Activated naive CD8-positive, alpha-beta T cell (primary cell): ENCODE measurements around the gene KCNQ1.

Experiments
- H3K27ac Mint-ChIP-seq: one replicate; pipeline ENCODE4 v1.8.0; 2021; ENCODE audit warnings: mixed read lengths
- H3K27me3 Mint-ChIP-seq: one replicate; pipeline ENCODE4 v1.8.0; 2021; ENCODE audit warnings: mixed read lengths
- H3K36me3 Mint-ChIP-seq: one replicate; pipeline ENCODE4 v1.8.0; 2021; ENCODE audit warnings: mixed read lengths
- H3K4me1 Mint-ChIP-seq: one replicate; pipeline ENCODE4 v1.8.0; 2021; ENCODE audit warnings: low read depth, mixed read lengths
- H3K4me3 Mint-ChIP-seq: one replicate; pipeline ENCODE4 v1.8.0; 2021; ENCODE audit warnings: mild to moderate bottlenecking, mixed read lengths
- H3K9me3 Mint-ChIP-seq: one replicate; pipeline ENCODE4 v1.8.0; 2021; ENCODE audit warnings: low read depth, mixed read lengths

The KCNQ1 gene

GRCh38 chr11:2427721-2428321, 17.0 kb upstream of the KCNQ1 start:
- Mint-ChIP-seq H3K4me3 (no peak overlapping the region), H3K27me3 (no peaks in the 10 kb centered on the region), H3K9me3 (no peaks in the 10 kb centered on the region), H3K27ac (no peak overlapping the region), H3K36me3 (no peaks in the 10 kb centered on the region), H3K4me1 (no peaks in the 10 kb centered on the region)

- no peaks in the 10 kb centered on the region for H3K9me3 Mint-ChIP-seq
Measured at GRCh38 chr11:2428322-2428795, 16.4 kb upstream of the KCNQ1 start.

GRCh38 chr11:2431395-2431794, 13.4 kb upstream of the KCNQ1 start:
- H3K36me3 Mint-ChIP-seq = no peaks in the 10 kb centered on the region
- H3K9me3 Mint-ChIP-seq = no peaks in the 10 kb centered on the region
- H3K27ac Mint-ChIP-seq = no peak overlapping the region
- no peak overlapping the region for H3K4me3 Mint-ChIP-seq
- no peaks in the 10 kb centered on the region for H3K4me1 Mint-ChIP-seq
- H3K27me3 Mint-ChIP-seq = no peaks in the 10 kb centered on the region

More at GRCh38 chr11:2428322-2428795, 16.4 kb upstream of the KCNQ1 start:
- Mint-ChIP-seq H3K27me3 (no peaks in the 10 kb centered on the region), H3K4me3 (no peak overlapping the region), H3K4me1 (no peaks in the 10 kb centered on the region), H3K36me3 (no peaks in the 10 kb centered on the region), H3K27ac (no peak overlapping the region)

GRCh38 chr11:2432171-2432621, 12.6 kb upstream of the KCNQ1 start:
- no peak overlapping the region for H3K4me3 Mint-ChIP-seq
- no peaks in the 10 kb centered on the region for H3K4me1 Mint-ChIP-seq
- no peaks in the 10 kb centered on the region for H3K9me3 Mint-ChIP-seq
- no peaks in the 10 kb centered on the region for H3K27me3 Mint-ChIP-seq
- H3K27ac Mint-ChIP-seq = no peak overlapping the region
- no peaks in the 10 kb centered on the region for H3K36me3 Mint-ChIP-seq

- Mint-ChIP-seq H3K9me3 (no peaks in the 10 kb centered on the region), H3K27ac (no peak overlapping the region), H3K36me3 (no peaks in the 10 kb centered on the region), H3K27me3 (no peaks in the 10 kb centered on the region), H3K4me1 (no peaks in the 10 kb centered on the region), H3K4me3 (no peak overlapping the region)
Measured at GRCh38 chr11:2432628-2433071, 12.2 kb upstream of the KCNQ1 start.

GRCh38 chr11:2433106-2433925, 11.5 kb upstream of the KCNQ1 start:
- no peaks in the 10 kb centered on the region for H3K4me1 Mint-ChIP-seq
- no peak overlapping the region for H3K4me3 Mint-ChIP-seq
- H3K27me3 Mint-ChIP-seq = no peaks in the 10 kb centered on the region
- no peaks in the 10 kb centered on the region for H3K9me3 Mint-ChIP-seq
- H3K27ac Mint-ChIP-seq = no peak overlapping the region
- no peaks in the 10 kb centered on the region for H3K36me3 Mint-ChIP-seq

GRCh38 chr11:2434008-2434407, 10.8 kb upstream of the KCNQ1 start:
- H3K36me3 Mint-ChIP-seq = no peaks in the 10 kb centered on the region
- H3K4me3 Mint-ChIP-seq = no peak overlapping the region
- H3K4me1 Mint-ChIP-seq = no peaks in the 10 kb centered on the region
- H3K27ac Mint-ChIP-seq = no peak overlapping the region
- H3K9me3 Mint-ChIP-seq = no peaks in the 10 kb centered on the region
- H3K27me3 Mint-ChIP-seq = no peaks in the 10 kb centered on the region

GRCh38 chr11:2434506-2435255, 10.1 kb upstream of the KCNQ1 start:
- H3K9me3 Mint-ChIP-seq = no peaks in the 10 kb centered on the region
- H3K4me1 Mint-ChIP-seq = no peaks in the 10 kb centered on the region
- H3K27ac Mint-ChIP-seq = no peak overlapping the region
- no peak overlapping the region for H3K4me3 Mint-ChIP-seq
- H3K27me3 Mint-ChIP-seq = no peaks in the 10 kb centered on the region
- no peaks in the 10 kb centered on the region for H3K36me3 Mint-ChIP-seq

GRCh38 chr11:2435288-2436012, 9.4 kb upstream of the KCNQ1 start:
- no peak overlapping the region for H3K27ac Mint-ChIP-seq

GRCh38 chr11:2436013-2436520, 8.7 kb upstream of the KCNQ1 start:
- H3K4me3 Mint-ChIP-seq = no peak overlapping the region
- H3K4me1 Mint-ChIP-seq = no peaks in the 10 kb centered on the region
- no peak overlapping the region for H3K27ac Mint-ChIP-seq
- H3K36me3 Mint-ChIP-seq = no peaks in the 10 kb centered on the region
- H3K27me3 Mint-ChIP-seq = no peaks in the 10 kb centered on the region
- H3K9me3 Mint-ChIP-seq = no peaks in the 10 kb centered on the region

More at GRCh38 chr11:2435288-2436012, 9.4 kb upstream of the KCNQ1 start:
- Mint-ChIP-seq H3K4me1 (no peaks in the 10 kb centered on the region), H3K36me3 (no peaks in the 10 kb centered on the region), H3K9me3 (no peaks in the 10 kb centered on the region), H3K4me3 (no peak overlapping the region), H3K27me3 (no peaks in the 10 kb centered on the region)

- no peaks in the 10 kb centered on the region for H3K27me3 Mint-ChIP-seq
- no peaks in the 10 kb centered on the region for H3K4me1 Mint-ChIP-seq
- H3K4me3 Mint-ChIP-seq = no peak overlapping the region
- no peaks in the 10 kb centered on the region for H3K36me3 Mint-ChIP-seq
- H3K27ac Mint-ChIP-seq = no peak overlapping the region
- no peaks in the 10 kb centered on the region for H3K9me3 Mint-ChIP-seq
Measured at GRCh38 chr11:2436521-2437031, 8.2 kb upstream of the KCNQ1 start.

- H3K4me1 Mint-ChIP-seq = peaks cover 8% of the 10 kb centered on the region
- no peak overlapping the region for H3K27ac Mint-ChIP-seq
- no peaks in the 10 kb centered on the region for H3K9me3 Mint-ChIP-seq
- H3K27me3 Mint-ChIP-seq = no peaks in the 10 kb centered on the region
- H3K36me3 Mint-ChIP-seq = no peaks in the 10 kb centered on the region
- H3K4me3 Mint-ChIP-seq = no peak overlapping the region
Measured at GRCh38 chr11:2437516-2437915, 7.3 kb upstream of the KCNQ1 start.

- no peak overlapping the region for H3K27ac Mint-ChIP-seq
- H3K4me1 Mint-ChIP-seq = peaks cover 19% of the 10 kb centered on the region
- no peaks in the 10 kb centered on the region for H3K27me3 Mint-ChIP-seq
- H3K9me3 Mint-ChIP-seq = no peaks in the 10 kb centered on the region
- H3K4me3 Mint-ChIP-seq = no peak overlapping the region
- no peaks in the 10 kb centered on the region for H3K36me3 Mint-ChIP-seq
Measured at GRCh38 chr11:2439820-2440219, 5.0 kb upstream of the KCNQ1 start.

GRCh38 chr11:2440646-2441045, 4.2 kb upstream of the KCNQ1 start:
- no peak overlapping the region for H3K27ac Mint-ChIP-seq
- H3K36me3 Mint-ChIP-seq = no peaks in the 10 kb centered on the region
- no peak overlapping the region for H3K4me3 Mint-ChIP-seq

More at GRCh38 chr11:2440646-2441045, 4.2 kb upstream of the KCNQ1 start:
- no peaks in the 10 kb centered on the region for H3K27me3 Mint-ChIP-seq
- H3K9me3 Mint-ChIP-seq = no peaks in the 10 kb centered on the region
- peaks cover 23% of the 10 kb centered on the region for H3K4me1 Mint-ChIP-seq
